Right atrium auricular region (tissue), 2 donors: ENCODE data around the gene P2RX3. TPM values are rescaled to one million over a fixed set of nuclear protein-coding genes. Genes with fewer than 3 reads are reported as not detected.

Source experiments
- DNase-seq: peaks from one replicate; pipeline ENCODE4 v3.0.0-alpha.2; 2019; ENCODE audit warnings: low spot score
- H3K27ac ChIP-seq, 2 donors: fragments of 200-600 bp; sonication (generic); 1 replicate in 1 of 2; 2 replicates in 1 of 2; pipeline ENCODE4 v1.5.1; 2016 to 2019
- H3K27me3 ChIP-seq, 2 donors: fragments of 200-600 bp; sonication (generic); one replicate each; pipeline versions ENCODE4 v1.5.1 to v1.6.0; 2017 to 2019
- H3K36me3 ChIP-seq: fragments of 200-600 bp; sonication (generic); one replicate; pipeline ENCODE4 v1.5.1; 2016
- H3K4me1 ChIP-seq, 2 donors: fragments of 200-600 bp; sonication (generic); one replicate each; pipeline versions ENCODE4 v1.5.1 to v1.6.0; 2017 to 2019
- H3K4me3 ChIP-seq, 2 donors: fragments of 200-600 bp; sonication (generic); 1 replicate in 1 of 2; 2 replicates in 1 of 2; pipeline ENCODE4 v1.5.1; 2017 to 2019; ENCODE audit warnings: mild to moderate bottlenecking in 1 of 2, moderate library complexity in 1 of 2
- H3K9me3 ChIP-seq, 2 donors: fragments of 200-600 bp; sonication (generic); one replicate each; pipeline ENCODE4 v1.5.1; 2019
- total RNA-seq, 2 donors: library from RNA; depleted of rRNA; stranded (reverse); fragments of >200 nt; gene quantifications; one replicate each; pipeline ENCODE4 v1.1.0, GENCODE V29; 2016
- TF ChIP-seq, protein P1 (sequence below), 2 donors: fragments of 200-600 bp; sonication (generic); IDR thresholded peaks; one replicate each; pipeline ENCODE4 v1.5.1; 2019; ENCODE audit warnings: antibody characterized with exemption in 2 of 2

Gene P2RX3
- total RNA-seq, 2 donors from 2014 or later = 1.4 TPM; not detected in 1

DNA sequence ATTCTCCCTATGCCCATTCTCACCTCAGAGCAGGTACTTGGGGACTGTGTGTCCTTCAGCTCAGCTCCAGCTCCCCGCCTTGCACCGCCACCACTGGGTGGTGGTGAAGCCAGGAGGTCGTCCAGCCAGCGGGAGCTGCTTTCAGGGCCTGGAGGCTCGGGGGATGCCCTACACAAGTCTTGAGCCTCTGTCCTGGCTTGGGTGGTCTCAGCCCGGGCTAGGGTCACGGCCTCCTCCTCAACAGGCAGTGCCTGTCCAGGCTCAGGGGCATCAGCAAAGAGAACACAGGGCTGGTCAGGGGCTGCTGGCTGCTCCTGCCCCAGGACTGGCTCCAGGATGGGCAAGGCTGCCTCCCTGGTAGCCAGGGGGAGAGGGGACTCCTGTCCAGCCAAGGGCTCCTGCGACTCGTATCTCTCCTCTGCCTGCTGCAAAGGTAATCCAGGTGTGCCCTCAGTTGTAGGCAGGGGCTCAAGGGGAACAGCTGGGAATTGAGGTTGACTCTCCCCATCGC, 25.6 kb upstream of the P2RX3 start:
- Histone ChIP-seq H3K36me3 (peaks cover 68% of the 10 kb centered on the region), H3K27me3 (no peaks in the 10 kb centered on the region), H3K4me3 (no peak overlapping the region), H3K4me1 (peaks cover 0 to 78% of the 10 kb centered on the region in 2 donors), H3K9me3 (no peaks in the 10 kb centered on the region), H3K27ac (peak overlapping the region; percentile 83 to 84)
- DNase-seq = no peak
- TF ChIP-seq, protein P1, sequence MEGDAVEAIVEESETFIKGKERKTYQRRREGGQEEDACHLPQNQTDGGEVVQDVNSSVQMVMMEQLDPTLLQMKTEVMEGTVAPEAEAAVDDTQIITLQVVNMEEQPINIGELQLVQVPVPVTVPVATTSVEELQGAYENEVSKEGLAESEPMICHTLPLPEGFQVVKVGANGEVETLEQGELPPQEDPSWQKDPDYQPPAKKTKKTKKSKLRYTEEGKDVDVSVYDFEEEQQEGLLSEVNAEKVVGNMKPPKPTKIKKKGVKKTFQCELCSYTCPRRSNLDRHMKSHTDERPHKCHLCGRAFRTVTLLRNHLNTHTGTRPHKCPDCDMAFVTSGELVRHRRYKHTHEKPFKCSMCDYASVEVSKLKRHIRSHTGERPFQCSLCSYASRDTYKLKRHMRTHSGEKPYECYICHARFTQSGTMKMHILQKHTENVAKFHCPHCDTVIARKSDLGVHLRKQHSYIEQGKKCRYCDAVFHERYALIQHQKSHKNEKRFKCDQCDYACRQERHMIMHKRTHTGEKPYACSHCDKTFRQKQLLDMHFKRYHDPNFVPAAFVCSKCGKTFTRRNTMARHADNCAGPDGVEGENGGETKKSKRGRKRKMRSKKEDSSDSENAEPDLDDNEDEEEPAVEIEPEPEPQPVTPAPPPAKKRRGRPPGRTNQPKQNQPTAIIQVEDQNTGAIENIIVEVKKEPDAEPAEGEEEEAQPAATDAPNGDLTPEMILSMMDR (IDR thresholded peaks at IDR 0.05) = no peak

DNA sequence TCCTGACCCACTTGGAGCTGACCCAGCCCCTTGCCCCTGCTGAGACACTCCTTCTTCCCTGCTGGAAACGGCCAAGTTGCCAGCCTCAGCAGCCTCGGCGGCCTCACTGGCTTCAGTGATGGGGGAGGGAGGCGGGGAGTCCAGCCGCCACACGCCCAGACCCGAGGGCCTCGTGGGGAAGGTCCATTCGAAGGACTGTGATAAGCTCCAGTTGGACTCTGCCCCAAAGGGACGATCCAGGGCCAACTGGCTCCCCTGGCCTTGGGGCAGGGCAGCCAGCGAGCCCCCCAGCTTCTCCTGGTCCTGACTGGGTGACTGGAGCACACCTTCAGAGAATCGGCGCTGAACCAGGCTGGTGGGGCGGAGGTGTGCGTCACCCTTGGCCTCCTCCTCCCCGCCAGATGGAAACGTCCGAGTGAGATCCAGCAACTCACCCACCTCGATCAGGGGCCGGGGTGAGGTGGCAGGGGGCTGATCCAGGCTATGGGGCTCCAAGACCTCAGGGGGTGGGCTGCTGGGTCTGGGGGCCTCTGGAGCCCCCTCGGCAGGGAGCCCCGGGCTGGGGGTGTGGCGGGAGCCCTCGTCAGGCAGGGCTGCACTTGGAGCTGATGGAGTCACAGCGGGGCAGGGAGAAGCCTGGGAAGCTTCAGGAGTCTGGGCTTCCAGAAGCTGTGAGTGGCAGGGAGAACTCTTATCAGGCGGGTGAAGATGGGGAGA, 24.9 kb upstream of the P2RX3 start:
- no peak for DNase-seq
- TF ChIP-seq, protein P1 (IDR thresholded peaks at IDR 0.05) = no peak
- Histone ChIP-seq H3K27me3 (no peaks in the 10 kb centered on the region), H3K36me3 (peaks cover 74% of the 10 kb centered on the region), H3K9me3 (no peaks in the 10 kb centered on the region), H3K4me3 (no peak overlapping the region), H3K27ac (peak overlapping the region in 1 of 2 donors; percentile 83), H3K4me1 (peaks cover 0 to 83% of the 10 kb centered on the region in 2 donors)

DNA sequence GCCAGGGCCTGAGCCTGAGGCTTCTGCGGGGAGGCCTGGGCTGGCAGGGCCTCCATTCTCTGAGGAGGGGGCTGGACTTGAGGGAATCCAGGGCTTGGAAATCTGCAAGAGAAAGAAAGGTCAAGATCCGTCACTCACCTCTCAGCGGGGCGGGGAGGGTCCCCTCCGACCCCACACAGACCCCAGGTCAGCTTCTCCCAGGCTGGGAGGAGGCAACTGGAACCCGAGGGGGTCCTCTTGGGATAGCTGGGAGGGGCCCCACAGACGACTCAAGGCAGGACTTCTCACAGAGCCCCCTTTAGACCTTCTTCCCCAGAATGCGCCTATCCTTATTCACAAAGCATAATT, 24.4 kb upstream of the P2RX3 start:
- Histone ChIP-seq H3K4me3 (no peak overlapping the region), H3K27ac (peak overlapping the region in 1 of 2 donors; percentile 83), H3K4me1 (peaks cover 0 to 83% of the 10 kb centered on the region in 2 donors), H3K36me3 (peaks cover 79% of the 10 kb centered on the region), H3K9me3 (no peaks in the 10 kb centered on the region), H3K27me3 (no peaks in the 10 kb centered on the region)
- TF ChIP-seq, protein P1 (IDR thresholded peaks at IDR 0.05) = no peak
- no peak for DNase-seq

DNA sequence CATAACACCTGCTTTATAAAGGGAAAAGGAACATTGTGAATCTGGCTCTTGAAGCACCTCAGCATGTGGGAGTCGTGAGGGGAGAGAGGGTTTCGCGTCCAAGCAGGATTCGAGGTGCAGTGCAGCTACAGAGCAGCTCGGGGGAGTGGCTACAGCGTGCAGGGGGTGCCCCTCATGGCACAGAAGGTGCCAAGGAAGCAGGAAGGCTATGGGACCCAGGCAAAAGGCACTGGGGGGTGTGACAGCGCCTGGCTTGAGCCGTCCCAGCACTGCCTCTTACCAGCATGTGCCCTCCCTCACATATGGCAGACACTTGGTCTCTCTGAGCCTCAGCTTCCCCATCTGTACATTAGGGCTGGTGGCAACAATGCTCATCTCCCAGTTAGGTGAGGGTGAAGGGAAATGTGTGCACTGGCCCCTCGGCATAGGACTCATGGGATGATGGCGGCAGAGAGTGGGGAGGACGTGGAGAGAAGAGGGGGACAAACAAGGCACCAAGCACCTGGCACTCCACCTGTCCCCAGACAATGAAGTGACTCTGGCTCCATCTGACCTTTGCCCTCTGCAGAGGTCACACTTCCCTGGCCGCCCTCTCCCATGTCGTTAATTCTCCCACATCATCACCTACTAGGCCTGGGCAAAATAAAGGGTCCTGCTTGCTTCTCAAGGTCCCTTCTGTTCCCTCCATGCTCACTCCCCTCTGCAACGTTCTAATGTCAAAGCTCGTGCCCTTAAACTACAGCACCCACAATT, 23.8 kb upstream of the P2RX3 start:
- H3K27ac ChIP-seq = no peak overlapping the region
- no peaks in the 10 kb centered on the region for H3K9me3 ChIP-seq
- no peaks in the 10 kb centered on the region for H3K27me3 ChIP-seq
- TF ChIP-seq, protein P1 (IDR thresholded peaks at IDR 0.05) = no peak
- H3K4me1 ChIP-seq = peaks cover 0 to 76% of the 10 kb centered on the region in 2 donors
- no peak for DNase-seq
- H3K4me3 ChIP-seq = no peak overlapping the region
- H3K36me3 ChIP-seq = peaks cover 82% of the 10 kb centered on the region

DNA sequence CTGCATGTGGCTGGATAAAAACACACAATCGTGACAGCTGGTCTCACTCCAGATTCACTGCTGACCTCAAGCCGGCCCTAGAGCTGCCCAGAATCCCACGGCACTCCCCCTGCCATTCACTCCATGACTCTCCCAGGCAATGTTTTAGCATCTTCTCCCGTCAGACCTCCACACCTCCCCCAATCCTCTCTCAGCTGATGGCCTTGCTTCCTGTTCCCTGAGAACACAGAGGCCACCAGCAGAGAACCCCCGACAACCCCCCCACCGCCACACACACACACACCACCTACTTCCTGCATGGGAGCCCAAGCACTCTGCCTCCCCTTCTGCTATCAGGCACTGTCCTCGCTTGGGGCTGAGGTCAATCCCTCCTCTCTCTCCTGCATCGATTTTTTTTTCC, 22.7 kb upstream of the P2RX3 start:
- no peak for DNase-seq
- Histone ChIP-seq H3K36me3 (peaks cover 80% of the 10 kb centered on the region), H3K27ac (peak overlapping the region; percentile 15 to 51), H3K27me3 (no peaks in the 10 kb centered on the region), H3K9me3 (no peaks in the 10 kb centered on the region), H3K4me1 (peaks cover 0 to 74% of the 10 kb centered on the region in 2 donors), H3K4me3 (no peak overlapping the region)
- TF ChIP-seq, protein P1 (IDR thresholded peaks at IDR 0.05) = no peak
